NCI-H2081 (cell line): Measurements from ENCODE around the gene TOP3B.
"Not testable (repeated sequence)": the region's sequence is repeated elsewhere in the genome, so short reads cannot be mapped to it uniquely, and the experiment has no call there.

Experiments used
- DNase-seq, 2 experiments: peaks; one replicate each; lab custom pipeline; 2025; lab: John Stamatoyannopoulos, UW

The TOP3B gene

GRCh38 chr22:21926728-21927127 is 55.9 kb downstream of the TOP3B start:
- DNase-seq = no peak

- no peak for DNase-seq
Measured at GRCh38 chr22:21923163-21923561, 59.4 kb downstream of the TOP3B start.

- DNase-seq = no peak
Measured at GRCh38 chr22:21922370-21923162, 60.0 kb downstream of the TOP3B start.

- DNase-seq = no peak
Measured at GRCh38 chr22:21921729-21922128, 60.9 kb downstream of the TOP3B start.

- no peak for DNase-seq
Measured at GRCh38 chr22:21921184-21921721, 61.3 kb downstream of the TOP3B start.

- DNase-seq = no peak
Measured at GRCh38 chr22:21920341-21921183, 62.0 kb downstream of the TOP3B start.

GRCh38 chr22:21919526-21920307 is 62.9 kb downstream of the TOP3B start:
- no peak for DNase-seq

GRCh38 chr22:21918466-21919185 is 64.0 kb downstream of the TOP3B start:
- DNase-seq = no peak

- no peak for DNase-seq
Measured at GRCh38 chr22:21917959-21918261, 64.7 kb downstream of the TOP3B start.

GRCh38 chr22:21917181-21917958 is 65.2 kb downstream of the TOP3B start:
- no peak for DNase-seq

- no peak for DNase-seq
Measured at GRCh38 chr22:21916309-21916918, 66.2 kb downstream of the TOP3B start.

GRCh38 chr22:21915624-21916308 is 66.8 kb downstream of the TOP3B start:
- no peak for DNase-seq

- not testable (repeated sequence) for DNase-seq
Measured at GRCh38 chr22:21914033-21914642, 68.4 kb downstream of the TOP3B start.

- not testable (repeated sequence) for DNase-seq
Measured at GRCh38 chr22:21910367-21910766, 72.2 kb downstream of the TOP3B start.

- no peak for DNase-seq
Measured at GRCh38 chr22:21909871-21910270, 72.7 kb downstream of the TOP3B start.

- no peak for DNase-seq
Measured at GRCh38 chr22:21907638-21908522, 74.7 kb downstream of the TOP3B start.
